ENCODE data around the gene RNF212. TPM values are rescaled to one million over a fixed set of nuclear protein-coding genes. Genes with fewer than 3 reads are reported as not detected.
"Not testable (repeated sequence)": the region's sequence is repeated elsewhere in the genome, so short reads cannot be mapped to it uniquely, and the experiment has no call there.

RNF212 gene
- total and polyA plus RNA-seq, 5 experiments from 2014 or later: 3.1 to 8.5 (median 4.4) TPM

DNA sequence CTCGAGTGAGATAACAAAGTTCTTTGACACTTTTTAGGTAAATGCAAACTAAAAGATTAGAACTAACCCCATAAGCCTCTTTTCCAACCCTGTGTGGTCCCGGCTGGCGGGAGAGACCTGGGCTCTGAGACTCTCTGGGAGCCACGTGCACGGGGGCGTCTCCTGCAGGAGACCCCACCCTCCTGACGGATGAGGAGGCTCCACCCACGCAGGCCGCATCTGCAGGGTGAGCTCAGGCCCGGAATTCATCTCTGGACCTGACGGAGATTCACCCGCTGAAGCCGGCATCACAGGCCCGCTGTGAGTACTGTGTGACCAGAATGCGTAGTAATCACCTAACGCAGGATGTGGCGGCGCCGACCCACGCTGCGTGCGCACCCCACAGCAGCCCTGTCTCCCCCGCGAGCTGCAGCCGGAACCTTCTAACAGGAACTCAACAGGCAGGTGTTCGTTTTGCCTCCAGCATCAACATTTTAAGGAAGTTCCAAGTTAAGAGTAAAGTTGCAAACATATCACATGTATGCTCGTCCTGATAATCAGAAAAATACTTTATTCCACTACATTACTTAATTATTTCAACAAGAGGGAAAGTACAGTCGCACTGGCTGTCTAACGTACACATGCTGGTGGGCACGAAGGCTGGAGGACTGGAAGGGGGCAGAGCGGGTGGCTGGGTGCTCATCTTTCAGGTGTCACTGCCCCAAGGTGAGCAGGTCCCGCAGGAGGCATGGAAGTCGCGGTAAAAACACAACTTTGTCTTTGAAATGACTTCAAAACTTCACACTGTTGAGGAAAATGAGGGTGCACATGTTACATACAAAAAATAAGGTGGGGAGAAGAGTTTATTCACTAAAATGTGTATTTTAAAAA lies 57.4 kb downstream of the RNF212 start:
- POLR2A ChIA-PET: interaction anchor here (0.5 to 1.7 kb wide), 7 partner anchors 14 to 1079 kb away, joined by 3 to 10 read pairs (median 4); partner anchors contain the start of genes FGFRL1 and UVSSA
- Mint-ChIP-seq H3K4me3 (peak overlapping the region; percentile 69 to 90 (median 84)), H3K4me1 (peaks cover 9 to 16% (median 10%) of the 10 kb centered on the region in 4 donors), H3K27me3 (peaks cover 0 to 2% (median 0%) of the 10 kb centered on the region in 5 donors), H3K36me3 (peaks cover 0 to 6% (median 0%) of the 10 kb centered on the region in 3 donors), H3K27ac (peak overlapping the region; percentile 93 to 99 (median 98)), H3K9me3 (peaks cover 0 to 3% (median 0%) of the 10 kb centered on the region in 9 donors)
- ATAC-seq (peak; percentile 97 to 98), DNase-seq (peak; percentile 71 to 94 (median 90))

- not testable (repeated sequence) for H3K9me3 Mint-ChIP-seq, H3K27me3 Mint-ChIP-seq, H3K36me3 Mint-ChIP-seq
- peak overlapping the region; percentile 69 to 90 (median 84) for H3K4me3 Mint-ChIP-seq
- DNase-seq: peak in 1 of 10 donors; percentile 62
- H3K27ac Mint-ChIP-seq: peak overlapping the region; percentile 93 to 99 (median 98)
- POLR2A ChIA-PET: interaction anchor here (0.6 to 1.7 kb wide), 5 partner anchors 13 to 291 kb away, joined by 3 to 10 read pairs (median 4); partner anchors contain the start of genes FGFRL1 and UVSSA
- ATAC-seq: peak; percentile 35 to 49
- H3K4me1 Mint-ChIP-seq: peaks cover 9 to 16% (median 10%) of the 10 kb centered on the region in 4 donors
Observed at GRCh38 chr4:1055243-1055701, 58.1 kb downstream of the RNF212 start.

DNA sequence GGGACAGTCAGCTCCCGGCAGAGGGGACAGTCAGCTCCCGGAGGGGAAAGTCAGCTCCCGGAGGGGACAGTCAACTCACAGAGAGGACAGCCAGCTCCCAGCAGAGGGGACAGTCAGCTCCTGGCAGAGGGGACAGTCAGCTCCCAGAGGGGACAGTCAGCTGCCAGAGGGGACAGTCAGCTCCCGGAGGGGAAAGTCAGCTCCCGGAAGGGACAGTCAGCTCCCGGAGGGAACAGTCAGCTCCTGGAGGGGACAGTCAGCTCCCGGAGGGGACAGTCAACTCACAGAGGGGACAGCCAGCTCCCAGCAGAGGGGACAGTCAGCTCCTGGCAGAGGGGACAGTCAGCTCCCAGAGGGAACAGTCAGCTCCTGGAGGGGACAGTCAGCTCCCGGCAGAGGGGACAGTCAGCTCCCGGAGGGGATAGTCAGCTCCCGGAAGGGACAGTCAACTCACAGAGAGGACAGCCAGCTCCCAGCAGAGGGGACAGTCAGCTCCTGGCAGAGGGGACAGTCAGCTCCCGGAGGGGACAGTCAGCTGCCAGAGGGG lies 58.6 kb downstream of the RNF212 start:
- H3K4me3 Mint-ChIP-seq, ATAC-seq, H3K36me3 Mint-ChIP-seq, H3K27ac Mint-ChIP-seq, H3K27me3 Mint-ChIP-seq, H3K9me3 Mint-ChIP-seq, DNase-seq: not testable (repeated sequence)
- POLR2A ChIA-PET: interaction anchor here (0.9 to 1.7 kb wide), 3 partner anchors 31 to 292 kb away, joined by 3 to 10 read pairs (median 4); partner anchors contain the start of genes FGFRL1 and UVSSA
- H3K4me1 Mint-ChIP-seq: peaks cover 9 to 16% (median 10%) of the 10 kb centered on the region in 4 donors

- H3K9me3 Mint-ChIP-seq, POLR2A ChIA-PET, H3K4me3 Mint-ChIP-seq, H3K27ac Mint-ChIP-seq, H3K36me3 Mint-ChIP-seq, ATAC-seq: not testable (repeated sequence)
- Mint-ChIP-seq H3K27me3 (peaks cover 1 to 12% (median 6%) of the 10 kb centered on the region in 5 donors), H3K4me1 (peaks cover 9 to 16% (median 10%) of the 10 kb centered on the region in 4 donors)
- peak in 1 of 10 donors; percentile 47 for DNase-seq
Observed at GRCh38 chr4:1053891-1054290, 59.5 kb downstream of the RNF212 start.

GRCh38 chr4:1053080-1053661 lies 60.2 kb downstream of the RNF212 start:
- Mint-ChIP-seq H3K4me1 (peaks cover 9 to 16% (median 10%) of the 10 kb centered on the region in 4 donors), H3K27me3 (peaks cover 2 to 18% (median 6%) of the 10 kb centered on the region in 5 donors), H3K9me3 (peaks cover 0 to 3% (median 0%) of the 10 kb centered on the region in 9 donors), H3K27ac (peak overlapping the region in 8 of 10 donors; percentile 50 to 81 (median 76)), H3K4me3 (peak overlapping the region in 6 of 10 donors; percentile 10 to 47 (median 34)), H3K36me3 (peaks cover 0 to 6% (median 0%) of the 10 kb centered on the region in 3 donors)
- DNase-seq: peak in 1 of 10 donors; percentile 52
- no peak for ATAC-seq
- POLR2A ChIA-PET: interaction anchor here (0.6 kb wide), 1 partner anchor 637 kb away, joined by 3 read pairs; no protein-coding TSS in a partner anchor

DNA sequence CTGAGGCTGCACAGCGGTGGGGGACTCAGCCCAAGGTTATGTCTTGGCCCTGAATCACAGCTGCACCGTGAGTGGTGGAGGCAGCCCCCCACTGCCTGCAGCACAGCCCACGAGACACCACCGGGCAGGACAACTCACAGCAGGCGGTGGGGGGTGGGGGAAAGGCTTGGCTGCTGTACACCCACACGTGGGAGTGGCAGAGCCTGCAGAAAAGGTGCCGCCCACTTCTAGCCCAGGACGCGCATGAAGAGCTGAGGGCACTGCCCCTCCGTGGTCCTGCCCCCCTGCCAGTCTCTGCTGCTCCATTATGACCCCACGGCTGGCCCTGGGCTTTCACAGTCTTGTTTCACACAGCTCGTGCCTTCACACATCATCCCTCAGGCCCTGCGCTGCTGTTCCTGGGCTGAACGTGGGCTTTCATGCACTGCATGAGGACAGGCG lies 61.1 kb downstream of the RNF212 start:
- ATAC-seq: no peak
- peaks cover 0 to 3% (median 0%) of the 10 kb centered on the region in 9 donors for H3K9me3 Mint-ChIP-seq
- H3K27ac Mint-ChIP-seq: peak overlapping the region in 4 of 10 donors; percentile 7 to 82 (median 42)
- H3K4me1 Mint-ChIP-seq: peaks cover 9 to 16% (median 11%) of the 10 kb centered on the region in 4 donors
- DNase-seq: peak in 1 of 10 donors; percentile 37
- no peak overlapping the region for H3K4me3 Mint-ChIP-seq
- peaks cover 0 to 6% (median 0%) of the 10 kb centered on the region in 3 donors for H3K36me3 Mint-ChIP-seq
- POLR2A ChIA-PET: interaction anchor here (0.6 kb wide), 1 partner anchor 638 kb away, joined by 3 read pairs; no protein-coding TSS in a partner anchor
- peaks cover 4 to 26% (median 12%) of the 10 kb centered on the region in 5 donors for H3K27me3 Mint-ChIP-seq

DNA sequence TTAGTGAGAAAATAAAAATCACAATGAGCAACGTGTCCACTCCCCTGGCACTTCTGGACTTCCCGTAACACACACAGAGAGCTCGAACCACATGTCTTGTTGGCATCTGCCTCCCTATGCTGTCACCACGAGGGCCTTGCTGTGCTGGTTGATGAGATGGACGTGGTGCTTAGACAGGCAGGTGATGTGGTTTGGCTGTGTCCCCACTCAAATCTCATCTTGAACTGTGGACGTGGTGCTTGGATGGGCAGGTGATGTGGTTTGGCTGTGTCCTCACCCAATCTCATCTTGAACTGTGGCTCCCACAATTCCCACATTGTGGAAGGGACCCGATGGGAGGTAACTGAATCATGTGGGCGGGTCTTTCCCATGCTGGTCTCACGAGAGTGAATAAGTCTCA lies 61.9 kb downstream of the RNF212 start:
- Mint-ChIP-seq H3K36me3 (peaks cover 0 to 6% (median 3%) of the 10 kb centered on the region in 3 donors), H3K27me3 (peaks cover 6 to 31% (median 16%) of the 10 kb centered on the region in 5 donors), H3K27ac (no peak overlapping the region), H3K4me3 (no peak overlapping the region), H3K4me1 (peaks cover 11 to 17% (median 14%) of the 10 kb centered on the region in 4 donors), H3K9me3 (peaks cover 0 to 3% (median 0%) of the 10 kb centered on the region in 9 donors)
- POLR2A ChIA-PET: no interaction called here
- DNase-seq: no peak
- ATAC-seq: no peak

DNA sequence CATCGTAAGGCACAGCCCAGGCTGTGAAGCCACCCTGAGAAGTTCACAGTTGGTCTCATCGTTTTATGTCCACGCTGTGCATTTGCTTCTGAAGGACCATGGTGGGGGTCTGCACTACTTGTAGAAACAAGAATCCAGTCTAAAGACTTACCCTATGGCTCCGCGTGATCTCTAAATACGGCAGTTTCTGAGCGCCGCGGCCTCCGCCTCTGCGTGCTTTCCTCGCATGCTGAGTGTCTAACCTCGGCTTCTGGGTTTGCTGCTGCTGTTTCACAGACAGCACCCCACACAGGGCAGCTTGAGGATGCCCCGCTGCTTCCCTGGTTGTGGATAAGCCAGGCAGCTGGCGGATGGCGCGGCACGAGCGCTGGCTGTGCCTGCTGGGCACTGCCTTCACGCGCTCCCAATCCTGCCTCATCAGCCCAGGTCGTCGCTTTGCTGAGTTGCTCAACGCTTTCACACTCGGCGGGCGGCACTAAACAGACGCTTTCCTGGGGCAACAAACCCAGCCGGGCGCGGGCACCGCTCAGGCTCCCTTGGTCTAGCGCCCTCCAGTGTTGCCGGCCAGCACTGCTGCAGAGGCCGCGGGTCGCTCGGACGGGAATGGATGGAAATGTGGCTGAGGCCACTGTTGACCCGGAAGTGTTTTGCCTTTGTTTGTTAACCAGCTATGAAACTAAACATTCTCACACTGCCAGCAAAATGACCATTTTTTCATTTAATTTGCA lies 62.7 kb downstream of the RNF212 start:
- Mint-ChIP-seq H3K9me3 (peaks cover 0 to 3% (median 0%) of the 10 kb centered on the region in 9 donors), H3K36me3 (peaks cover 0 to 5% (median 3%) of the 10 kb centered on the region in 3 donors), H3K4me3 (no peak overlapping the region), H3K27ac (no peak overlapping the region), H3K4me1 (peaks cover 5 to 9% (median 6%) of the 10 kb centered on the region in 4 donors), H3K27me3 (peaks cover 6 to 33% (median 17%) of the 10 kb centered on the region in 5 donors)
- POLR2A ChIA-PET: no interaction called here
- DNase-seq (peak in 1 of 10 donors; percentile 45), ATAC-seq (no peak)

DNA sequence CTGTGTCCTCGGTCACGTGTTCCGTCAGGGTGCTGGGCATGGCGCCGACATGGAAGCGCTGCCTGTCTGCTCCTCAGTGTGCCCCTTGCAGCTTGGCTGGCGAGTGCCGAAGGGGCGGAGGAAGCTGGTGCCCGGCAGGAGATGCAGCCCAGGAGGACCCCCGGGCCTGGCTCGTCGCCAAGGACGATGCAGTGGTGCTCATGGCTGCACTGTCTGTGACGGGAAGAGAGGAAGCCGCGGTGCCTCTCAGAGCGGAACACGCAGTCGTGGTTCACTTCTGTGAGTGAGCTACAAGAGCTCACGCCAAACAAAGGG lies 63.8 kb downstream of the RNF212 start:
- ATAC-seq (no peak), DNase-seq (peak in 1 of 10 donors; percentile 62)
- peaks cover 0 to 3% (median 0%) of the 10 kb centered on the region in 9 donors for H3K9me3 Mint-ChIP-seq
- H3K27ac Mint-ChIP-seq: no peak overlapping the region
- peaks cover 3 to 6% (median 6%) of the 10 kb centered on the region in 4 donors for H3K4me1 Mint-ChIP-seq
- H3K36me3 Mint-ChIP-seq: peaks cover 0 to 5% (median 3%) of the 10 kb centered on the region in 3 donors
- H3K27me3 Mint-ChIP-seq: peaks cover 6 to 44% (median 28%) of the 10 kb centered on the region in 5 donors
- POLR2A ChIA-PET: no interaction called here
- H3K4me3 Mint-ChIP-seq: no peak overlapping the region

- peak in 1 of 10 donors; percentile 42 for DNase-seq
- Mint-ChIP-seq H3K27me3 (peaks cover 6 to 47% (median 30%) of the 10 kb centered on the region in 5 donors), H3K36me3 (peaks cover 0 to 5% (median 3%) of the 10 kb centered on the region in 3 donors), H3K4me3 (peak overlapping the region in 1 of 10 donors; percentile 34), H3K4me1 (peaks cover 3 to 6% (median 6%) of the 10 kb centered on the region in 4 donors), H3K27ac (no peak overlapping the region), H3K9me3 (peaks cover 0 to 3% (median 0%) of the 10 kb centered on the region in 9 donors)
- POLR2A ChIA-PET: no interaction called here
- ATAC-seq: no peak
Observed at GRCh38 chr4:1048773-1049590, 64.4 kb downstream of the RNF212 start.
